Loucy (cell line): Measurements from ENCODE around the gene RCC2.

Experiments
- H2AFZ ChIP-seq: fragments of 200-600 bp; sonication (generic); 2 replicates; pipeline ENCODE4 v1.6.0; 2016; ENCODE audit warnings: antibody characterized with exemption, mild to moderate bottlenecking, low read length, moderate library complexity
- H3F3A ChIP-seq: fragments of 200-600 bp; 2 replicates; pipeline ENCODE4 v1.6.0; 2016; ENCODE audit warnings: antibody characterized with exemption, low read depth, mild to moderate bottlenecking
- H3K27me3 ChIP-seq: fragments of 200-600 bp; sonication (generic); 2 replicates; pipeline ENCODE4 v1.6.1; 2014; ENCODE audit warnings: low read length, mild to moderate bottlenecking; ENCODE audit not compliant: insufficient read depth, poor library complexity, severe bottlenecking
- H3K36me3 ChIP-seq: fragments of 200-600 bp; sonication (generic); 2 replicates; pipeline ENCODE4 v1.6.1; 2016; ENCODE audit warnings: low read length; ENCODE audit not compliant: insufficient read depth
- H3K4me1 ChIP-seq: fragments of 200-600 bp; sonication (generic); 2 replicates; pipeline ENCODE4 v1.5.1; 2014; ENCODE audit warnings: low read length, mild to moderate bottlenecking; ENCODE audit not compliant: insufficient read depth, poor library complexity, severe bottlenecking
- H3K4me2 ChIP-seq: fragments of 200-600 bp; sonication (generic); 2 replicates; pipeline ENCODE4 v1.6.0; 2014; ENCODE audit warnings: antibody characterized with exemption, low read length, low read depth, mild to moderate bottlenecking; ENCODE audit not compliant: poor library complexity, severe bottlenecking
- H3K4me3 ChIP-seq: fragments of 200-600 bp; sonication (generic); 2 replicates; pipeline ENCODE4 v1.5.1; 2014; ENCODE audit warnings: low read length, mild to moderate bottlenecking, mixed read lengths; ENCODE audit not compliant: poor library complexity, severe bottlenecking
- H3K79me2 ChIP-seq: fragments of 200-600 bp; sonication (generic); 2 replicates; pipeline ENCODE4 v1.6.1; 2014; ENCODE audit warnings: low read length; ENCODE audit not compliant: insufficient read depth
- H3K9ac ChIP-seq: fragments of 200-600 bp; sonication (generic); 2 replicates; pipeline ENCODE4 v1.6.0; 2014; ENCODE audit warnings: mild to moderate bottlenecking, low read depth, low read length, moderate library complexity; ENCODE audit not compliant: poor library complexity, severe bottlenecking
- H3K9me2 ChIP-seq: fragments of 200-600 bp; sonication (generic); replicated peaks from 2 replicates; pipeline ENCODE4 v1.6.1; 2016; ENCODE audit warnings: low read depth, low read length, mixed read lengths
- H3K9me3 ChIP-seq: fragments of 200-600 bp; sonication (generic); 2 replicates; pipeline ENCODE4 v1.6.1; 2014; ENCODE audit warnings: mild to moderate bottlenecking, antibody characterized with exemption, low read length, low read depth; ENCODE audit not compliant: insufficient read depth
- H4K20me1 ChIP-seq: fragments of 200-600 bp; sonication (generic); 2 replicates; pipeline ENCODE4 v1.6.0; 2014; ENCODE audit warnings: antibody characterized with exemption, low read length, mild to moderate bottlenecking; ENCODE audit not compliant: insufficient read depth, poor library complexity, severe bottlenecking
- EZH2phosphoT487 ChIP-seq: fragments of 200-600 bp; IDR thresholded peaks from 2 replicates; pipeline ENCODE4 v1.6.1; 2018; ENCODE audit warnings: antibody characterized with exemption, mild to moderate bottlenecking, moderate library complexity, borderline replicate concordance
- TF ChIP-seq, protein P1 (sequence below): fragments of 200-600 bp; sonication (generic); conservative IDR thresholded peaks from 2 replicates; pipeline ENCODE4 v1.5.1; 2014; ENCODE audit warnings: mild to moderate bottlenecking, antibody characterized with exemption, low read length

Gene RCC2

DNA sequence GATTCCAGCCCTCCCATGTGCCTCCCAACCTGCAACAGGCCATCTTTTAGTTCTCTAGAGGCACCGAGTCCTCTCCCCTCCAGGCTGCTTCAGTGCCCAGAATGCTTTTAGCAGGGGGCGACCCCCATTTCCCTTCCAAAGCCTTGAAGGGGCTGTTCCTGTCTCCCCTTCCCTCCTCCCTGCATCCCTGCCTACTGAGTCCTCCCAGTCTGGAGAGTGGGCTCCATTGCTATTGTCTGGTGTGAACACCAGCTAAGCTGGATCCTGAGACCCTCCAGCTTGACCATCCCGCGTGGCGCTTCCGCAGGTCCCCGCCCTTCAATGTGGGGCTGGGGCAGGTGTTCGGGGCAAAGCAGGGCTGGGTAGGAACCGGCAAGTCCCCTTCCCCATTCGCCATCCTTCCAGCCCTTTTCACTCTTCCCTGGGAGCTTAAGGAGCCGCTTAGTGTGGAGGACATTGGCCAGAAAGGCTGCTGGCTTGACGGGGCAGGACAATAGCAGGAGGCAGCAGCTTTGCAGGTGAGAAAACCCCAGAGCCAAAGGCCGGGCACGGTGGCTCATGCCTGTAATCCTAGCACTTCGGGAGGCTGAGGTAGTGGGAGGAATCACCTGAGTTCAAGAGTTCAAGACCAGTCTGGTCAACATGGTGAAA lies 35.3 kb downstream of the RCC2 start:
- H3K9me2 ChIP-seq = no peaks in the 10 kb centered on the region
- no peak for TF ChIP-seq EZH2phosphoT487
- TF ChIP-seq, protein P1, sequence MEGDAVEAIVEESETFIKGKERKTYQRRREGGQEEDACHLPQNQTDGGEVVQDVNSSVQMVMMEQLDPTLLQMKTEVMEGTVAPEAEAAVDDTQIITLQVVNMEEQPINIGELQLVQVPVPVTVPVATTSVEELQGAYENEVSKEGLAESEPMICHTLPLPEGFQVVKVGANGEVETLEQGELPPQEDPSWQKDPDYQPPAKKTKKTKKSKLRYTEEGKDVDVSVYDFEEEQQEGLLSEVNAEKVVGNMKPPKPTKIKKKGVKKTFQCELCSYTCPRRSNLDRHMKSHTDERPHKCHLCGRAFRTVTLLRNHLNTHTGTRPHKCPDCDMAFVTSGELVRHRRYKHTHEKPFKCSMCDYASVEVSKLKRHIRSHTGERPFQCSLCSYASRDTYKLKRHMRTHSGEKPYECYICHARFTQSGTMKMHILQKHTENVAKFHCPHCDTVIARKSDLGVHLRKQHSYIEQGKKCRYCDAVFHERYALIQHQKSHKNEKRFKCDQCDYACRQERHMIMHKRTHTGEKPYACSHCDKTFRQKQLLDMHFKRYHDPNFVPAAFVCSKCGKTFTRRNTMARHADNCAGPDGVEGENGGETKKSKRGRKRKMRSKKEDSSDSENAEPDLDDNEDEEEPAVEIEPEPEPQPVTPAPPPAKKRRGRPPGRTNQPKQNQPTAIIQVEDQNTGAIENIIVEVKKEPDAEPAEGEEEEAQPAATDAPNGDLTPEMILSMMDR = no peak
- no peaks in the 10 kb centered on the region for H3K79me2 ChIP-seq
- no peak overlapping the region for H2AFZ ChIP-seq
- no peak overlapping the region for H3K4me3 ChIP-seq
- H4K20me1 ChIP-seq = peaks cover 5% of the 10 kb centered on the region
- no peaks in the 10 kb centered on the region for H3K9me3 ChIP-seq
- no peak overlapping the region for H3K9ac ChIP-seq
- H3K4me1 ChIP-seq = no peaks in the 10 kb centered on the region
- H3F3A ChIP-seq = no peaks in the 10 kb centered on the region
- no peak overlapping the region for H3K4me2 ChIP-seq
- H3K36me3 ChIP-seq = peaks cover 26% of the 10 kb centered on the region; the same call in 1 of the 2 replicates
- no peaks in the 10 kb centered on the region for H3K27me3 ChIP-seq

DNA sequence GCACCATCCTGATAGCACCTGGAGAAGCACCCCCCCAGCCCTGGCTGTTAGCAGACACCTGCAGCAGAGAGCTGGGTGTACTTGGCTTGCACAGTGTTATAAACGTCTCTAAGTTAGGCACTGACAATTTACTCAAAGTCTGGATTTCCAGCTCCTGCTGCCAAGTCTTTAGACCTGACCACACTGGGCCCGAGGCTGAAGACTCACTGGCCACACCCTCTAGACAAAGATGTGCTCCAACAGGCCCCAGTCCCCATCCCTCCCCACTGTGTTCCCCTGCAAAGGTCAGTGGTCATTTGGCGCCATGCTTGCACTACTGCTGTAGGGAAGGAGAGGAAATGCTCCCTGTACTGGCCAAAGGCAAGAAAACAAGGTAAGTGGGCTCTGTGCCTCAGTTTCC lies 36.4 kb downstream of the RCC2 start:
- TF ChIP-seq EZH2phosphoT487 = no peak
- TF ChIP-seq, protein P1 = no peak
- Histone ChIP-seq H3K9me2 (no peaks in the 10 kb centered on the region), H4K20me1 (peaks cover 4% of the 10 kb centered on the region), H3K4me3 (no peak overlapping the region), H3K27me3 (no peaks in the 10 kb centered on the region), H3K79me2 (no peaks in the 10 kb centered on the region), H2AFZ (no peak overlapping the region), H3K4me1 (no peaks in the 10 kb centered on the region), H3K4me2 (no peak overlapping the region), H3K36me3 (peaks cover 15% of the 10 kb centered on the region; the same call in 1 of the 2 replicates), H3K9me3 (no peaks in the 10 kb centered on the region), H3K9ac (no peak overlapping the region), H3F3A (no peaks in the 10 kb centered on the region)

DNA sequence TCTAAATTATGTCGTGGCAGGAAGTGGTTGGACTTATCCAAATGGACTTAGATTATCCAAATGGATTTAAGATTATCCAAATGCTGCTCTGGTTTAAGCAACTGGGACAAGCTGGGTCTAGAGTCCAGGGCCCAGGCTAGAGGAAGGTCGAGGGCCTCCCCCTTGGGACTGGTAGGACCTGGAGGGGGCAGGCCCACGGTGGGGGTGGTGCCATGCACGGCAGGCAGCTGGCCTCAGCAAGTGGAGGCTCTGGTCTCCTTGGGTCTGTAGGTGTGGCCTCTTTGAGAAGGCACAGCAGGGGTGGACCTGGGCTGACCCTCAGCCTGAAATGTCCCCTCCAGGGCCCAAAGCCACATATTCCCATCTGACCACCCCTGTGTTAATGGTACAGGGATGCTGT lies 37.6 kb downstream of the RCC2 start:
- no peak overlapping the region for H3K4me2 ChIP-seq
- H3K9me2 ChIP-seq = no peaks in the 10 kb centered on the region
- H3K4me1 ChIP-seq = no peaks in the 10 kb centered on the region
- H3K9me3 ChIP-seq = no peaks in the 10 kb centered on the region
- H4K20me1 ChIP-seq = peaks cover 4% of the 10 kb centered on the region
- no peak overlapping the region for H3K4me3 ChIP-seq
- H2AFZ ChIP-seq = no peak overlapping the region
- H3K9ac ChIP-seq = no peak overlapping the region
- no peaks in the 10 kb centered on the region for H3F3A ChIP-seq
- H3K27me3 ChIP-seq = no peaks in the 10 kb centered on the region
- peaks cover 4% of the 10 kb centered on the region; the same call in 1 of the 2 replicates for H3K36me3 ChIP-seq
- no peaks in the 10 kb centered on the region for H3K79me2 ChIP-seq
- TF ChIP-seq EZH2phosphoT487 = no peak
- TF ChIP-seq, protein P1 = no peak
